ENCODE data around the gene TEX26. TPM values are rescaled to one million over a fixed set of nuclear protein-coding genes. Genes with fewer than 3 reads are reported as not detected.

Gene TEX26
- total RNA-seq, 2 experiments from 2014 or later: not detected

GRCh38 chr13:30963791-30964190 lies 31.3 kb downstream of the TEX26 start:
- ChIA-PET CTCF (no interaction called here), POLR2A (no interaction called here)
- no peak overlapping the region for H3K4me3 ChIP-seq (ENCODE audit: low read length)
- DNase-seq (no peak), ATAC-seq (ENCODE audit: poor library complexity) (no peak)
- H3K4me1 ChIP-seq (ENCODE audit: insufficient read depth, low read length): no peaks in the 10 kb centered on the region
- no peak overlapping the region for H3K27ac ChIP-seq (ENCODE audit: low read depth in 1 of 2, low read length in 2 of 2)
- Mint-ChIP-seq H3K27me3 (peaks cover 66% of the 10 kb centered on the region), H3K9me3 (no peaks in the 10 kb centered on the region), H3K4me1 (ENCODE audit: low read depth) (no peaks in the 10 kb centered on the region), H3K36me3 (ENCODE audit: low read depth) (no peaks in the 10 kb centered on the region), H3K27ac (no peak overlapping the region), H3K4me3 (no peak overlapping the region)
- H3K27me3 ChIP-seq (ENCODE audit: control insufficient read depth in 1 of 2, insufficient read depth in 2 of 2, low read length in 2 of 2): peaks cover 2 to 19% of the 10 kb centered on the region in 2 experiments
- peaks cover 7 to 12% of the 10 kb centered on the region in 2 experiments for H3K9me3 ChIP-seq (ENCODE audit: control insufficient read depth in 1 of 2, insufficient read depth in 1 of 2, low read length in 2 of 2)
- no peak for TF ChIP-seq CTCF (IDR thresholded peaks at IDR 0.05)
- no peaks in the 10 kb centered on the region for H3K36me3 ChIP-seq (ENCODE audit: insufficient read depth, low read length)
- intact Hi-C loops (cut with DNase I, micrococcal nuclease): no loop called here

GRCh38 chr13:30965380-30965779 lies 32.9 kb downstream of the TEX26 start:
- no peaks in the 10 kb centered on the region for H3K4me1 Mint-ChIP-seq (ENCODE audit: low read depth)
- ATAC-seq (ENCODE audit: poor library complexity) (no peak), DNase-seq (no peak)
- TF ChIP-seq CTCF (IDR thresholded peaks at IDR 0.05): no peak
- H3K9me3 Mint-ChIP-seq: no peaks in the 10 kb centered on the region
- Histone ChIP-seq H3K36me3 (ENCODE audit: insufficient read depth, low read length) (no peaks in the 10 kb centered on the region), H3K4me1 (ENCODE audit: insufficient read depth, low read length) (no peaks in the 10 kb centered on the region), H3K27me3 (ENCODE audit: control insufficient read depth in 1 of 2, insufficient read depth in 2 of 2, low read length in 2 of 2) (peaks cover 4 to 19% of the 10 kb centered on the region in 2 experiments), H3K4me3 (ENCODE audit: low read length) (no peak overlapping the region), H3K27ac (ENCODE audit: low read depth in 1 of 2, low read length in 2 of 2) (no peak overlapping the region), H3K9me3 (ENCODE audit: control insufficient read depth in 1 of 2, insufficient read depth in 1 of 2, low read length in 2 of 2) (peaks cover 3% of the 10 kb centered on the region in 2 experiments)
- H3K27ac Mint-ChIP-seq: no peak overlapping the region
- H3K4me3 Mint-ChIP-seq: no peak overlapping the region
- ChIA-PET POLR2A (no interaction called here), CTCF (no interaction called here)
- peaks cover 75% of the 10 kb centered on the region for H3K27me3 Mint-ChIP-seq
- intact Hi-C loops (cut with DNase I, micrococcal nuclease): no loop called here
- H3K36me3 Mint-ChIP-seq (ENCODE audit: low read depth): no peaks in the 10 kb centered on the region

- Histone ChIP-seq H3K27ac (ENCODE audit: low read depth in 1 of 2, low read length in 2 of 2) (no peak overlapping the region), H3K9me3 (ENCODE audit: control insufficient read depth in 1 of 2, insufficient read depth in 1 of 2, low read length in 2 of 2) (peaks cover 0 to 3% of the 10 kb centered on the region in 2 experiments), H3K36me3 (ENCODE audit: insufficient read depth, low read length) (no peaks in the 10 kb centered on the region), H3K4me1 (ENCODE audit: insufficient read depth, low read length) (no peaks in the 10 kb centered on the region), H3K4me3 (ENCODE audit: low read length) (no peak overlapping the region), H3K27me3 (ENCODE audit: control insufficient read depth in 1 of 2, insufficient read depth in 2 of 2, low read length in 2 of 2) (peaks cover 4 to 19% of the 10 kb centered on the region in 2 experiments)
- ATAC-seq (ENCODE audit: poor library complexity) (no peak), DNase-seq (no peak)
- ChIA-PET CTCF (no interaction called here), POLR2A (no interaction called here)
- H3K27ac Mint-ChIP-seq: no peak overlapping the region
- intact Hi-C loops (cut with DNase I, micrococcal nuclease): no loop called here
- H3K4me3 Mint-ChIP-seq: no peak overlapping the region
- no peaks in the 10 kb centered on the region for H3K36me3 Mint-ChIP-seq (ENCODE audit: low read depth)
- H3K9me3 Mint-ChIP-seq: no peaks in the 10 kb centered on the region
- no peaks in the 10 kb centered on the region for H3K4me1 Mint-ChIP-seq (ENCODE audit: low read depth)
- peaks cover 78% of the 10 kb centered on the region for H3K27me3 Mint-ChIP-seq
- TF ChIP-seq CTCF (IDR thresholded peaks at IDR 0.05): no peak
Observed at GRCh38 chr13:30966101-30966500, 33.6 kb downstream of the TEX26 start.
